Parathyroid adenoma (tissue), 2 donors: ENCODE measurements around the gene SIGLEC1.

Source experiments
- H2AFZ ChIP-seq: fragments of 300-600 bp; sonication (generic); one replicate; pipeline ENCODE4 v1.7.0; 2017; ENCODE audit warnings: antibody characterized with exemption, mild to moderate bottlenecking
- H3K27ac ChIP-seq: fragments of 300-600 bp; sonication (generic); one replicate; pipeline ENCODE4 v1.7.0; 2017
- H3K27me3 ChIP-seq: fragments of 300-600 bp; sonication (generic); one replicate; pipeline ENCODE4 v1.7.0; 2017; ENCODE audit warnings: low read length; ENCODE audit not compliant: control insufficient read depth, insufficient read depth
- H3K36me3 ChIP-seq: fragments of 300-600 bp; sonication (generic); one replicate; pipeline ENCODE4 v1.7.0; 2017; ENCODE audit warnings: low read length; ENCODE audit not compliant: control insufficient read depth, insufficient read depth
- H3K4me1 ChIP-seq: fragments of 300-600 bp; sonication (generic); one replicate; pipeline ENCODE4 v1.7.0; 2017; ENCODE audit warnings: control low read depth
- H3K4me2 ChIP-seq: fragments of 300-600 bp; sonication (generic); one replicate; pipeline ENCODE4 v1.7.0; 2017; ENCODE audit warnings: low read length
- H3K4me3 ChIP-seq: fragments of 300-600 bp; sonication (generic); one replicate; pipeline ENCODE4 v1.7.0; 2017; ENCODE audit warnings: low read depth, low read length
- H3K79me2 ChIP-seq: fragments of 300-600 bp; sonication (generic); one replicate; pipeline ENCODE4 v1.7.0; 2017; ENCODE audit warnings: control low read depth
- H3K9ac ChIP-seq: fragments of 300-600 bp; sonication (generic); one replicate; pipeline ENCODE4 v1.7.0; 2017; ENCODE audit warnings: mild to moderate bottlenecking
- H3K9me3 ChIP-seq: fragments of 300-600 bp; sonication (generic); one replicate; pipeline ENCODE4 v1.7.0; 2017; ENCODE audit warnings: low read length; ENCODE audit not compliant: control insufficient read depth
- CTCF ChIP-seq: fragments of 300-600 bp; sonication (generic); IDR thresholded peaks from one replicate; pipeline ENCODE4 v1.7.0; 2017; ENCODE audit warnings: antibody characterized with exemption, mild to moderate bottlenecking
- donor health status: primary hyperparathyroidism.

The SIGLEC1 gene

GRCh38 chr20:3696745-3697587 is 15.4 kb downstream of the SIGLEC1 start:
- TF ChIP-seq CTCF: no peak
- H3K27ac ChIP-seq: no peak overlapping the region

GRCh38 chr20:3696200-3696599 is 16.2 kb downstream of the SIGLEC1 start:
- H3K9ac ChIP-seq: no peak overlapping the region
- no peak overlapping the region for H3K4me3 ChIP-seq
- no peak overlapping the region for H3K4me2 ChIP-seq
- H3K36me3 ChIP-seq: no peaks in the 10 kb centered on the region
- no peak overlapping the region for H3K27ac ChIP-seq
- no peaks in the 10 kb centered on the region for H3K27me3 ChIP-seq
- TF ChIP-seq CTCF: no peak
- no peaks in the 10 kb centered on the region for H3K79me2 ChIP-seq
- no peaks in the 10 kb centered on the region for H3K4me1 ChIP-seq
- H2AFZ ChIP-seq: no peak overlapping the region
- no peaks in the 10 kb centered on the region for H3K9me3 ChIP-seq

More at GRCh38 chr20:3696745-3697587, 15.4 kb downstream of the SIGLEC1 start:
- Histone ChIP-seq H3K9ac (no peak overlapping the region), H3K4me3 (no peak overlapping the region), H3K79me2 (no peaks in the 10 kb centered on the region), H3K4me2 (no peak overlapping the region), H3K4me1 (no peaks in the 10 kb centered on the region), H3K9me3 (no peaks in the 10 kb centered on the region), H3K27me3 (no peaks in the 10 kb centered on the region), H3K36me3 (no peaks in the 10 kb centered on the region), H2AFZ (no peak overlapping the region)

DNA sequence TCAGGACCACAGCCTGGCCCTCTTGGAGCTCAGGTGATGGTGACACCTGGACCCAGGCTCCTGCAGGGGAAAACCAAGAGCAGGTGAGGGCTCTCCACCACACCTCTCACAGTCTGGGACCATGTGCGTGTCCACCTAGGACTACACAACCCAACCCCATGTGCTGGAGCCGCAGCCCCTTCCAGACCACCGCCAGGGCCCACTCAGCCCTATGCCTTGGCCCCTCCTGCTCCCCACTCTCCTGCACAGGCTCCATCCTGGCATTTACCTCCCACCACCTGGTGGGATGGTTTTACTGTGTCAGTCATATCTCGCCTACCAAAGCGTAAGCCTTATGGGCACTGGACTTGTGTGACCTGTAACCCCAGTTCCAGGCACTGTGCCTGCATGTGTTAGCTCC is 17.5 kb downstream of the SIGLEC1 start:
- Histone ChIP-seq H3K36me3 (no peaks in the 10 kb centered on the region), H3K27me3 (no peaks in the 10 kb centered on the region), H3K9me3 (no peaks in the 10 kb centered on the region), H3K9ac (no peak overlapping the region), H3K4me1 (no peaks in the 10 kb centered on the region), H2AFZ (no peak overlapping the region), H3K27ac (no peak overlapping the region), H3K79me2 (no peaks in the 10 kb centered on the region), H3K4me2 (no peak overlapping the region), H3K4me3 (no peak overlapping the region)
- no peak for TF ChIP-seq CTCF

DNA sequence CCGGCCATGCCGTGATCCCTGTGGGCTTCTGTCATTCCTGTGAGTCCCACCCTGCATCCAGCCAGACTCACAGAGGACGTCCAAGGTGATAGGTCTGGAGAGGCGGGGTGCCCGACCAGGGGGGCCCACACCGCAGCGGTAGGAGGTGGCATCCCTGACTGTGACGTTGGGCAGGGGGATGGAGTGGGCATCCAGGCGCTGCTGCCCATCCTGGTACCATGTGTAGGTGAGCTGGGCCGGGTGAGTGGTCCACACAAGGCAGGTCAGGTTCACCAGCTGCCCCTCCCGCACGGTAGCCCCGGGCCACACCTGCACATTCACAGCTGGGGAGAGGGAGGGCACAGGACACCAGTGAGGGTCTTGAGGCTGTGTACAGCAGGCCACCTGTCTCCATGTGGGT is 19.0 kb downstream of the SIGLEC1 start:
- TF ChIP-seq CTCF: no peak
- Histone ChIP-seq H3K27ac (no peak overlapping the region), H3K4me3 (no peak overlapping the region), H3K79me2 (no peaks in the 10 kb centered on the region), H3K27me3 (no peaks in the 10 kb centered on the region), H3K4me1 (no peaks in the 10 kb centered on the region), H3K4me2 (no peak overlapping the region), H3K36me3 (no peaks in the 10 kb centered on the region), H2AFZ (no peak overlapping the region), H3K9me3 (no peaks in the 10 kb centered on the region), H3K9ac (no peak overlapping the region)
